ENCODE data around the gene HOXB2.

HOXB2 gene

DNA sequence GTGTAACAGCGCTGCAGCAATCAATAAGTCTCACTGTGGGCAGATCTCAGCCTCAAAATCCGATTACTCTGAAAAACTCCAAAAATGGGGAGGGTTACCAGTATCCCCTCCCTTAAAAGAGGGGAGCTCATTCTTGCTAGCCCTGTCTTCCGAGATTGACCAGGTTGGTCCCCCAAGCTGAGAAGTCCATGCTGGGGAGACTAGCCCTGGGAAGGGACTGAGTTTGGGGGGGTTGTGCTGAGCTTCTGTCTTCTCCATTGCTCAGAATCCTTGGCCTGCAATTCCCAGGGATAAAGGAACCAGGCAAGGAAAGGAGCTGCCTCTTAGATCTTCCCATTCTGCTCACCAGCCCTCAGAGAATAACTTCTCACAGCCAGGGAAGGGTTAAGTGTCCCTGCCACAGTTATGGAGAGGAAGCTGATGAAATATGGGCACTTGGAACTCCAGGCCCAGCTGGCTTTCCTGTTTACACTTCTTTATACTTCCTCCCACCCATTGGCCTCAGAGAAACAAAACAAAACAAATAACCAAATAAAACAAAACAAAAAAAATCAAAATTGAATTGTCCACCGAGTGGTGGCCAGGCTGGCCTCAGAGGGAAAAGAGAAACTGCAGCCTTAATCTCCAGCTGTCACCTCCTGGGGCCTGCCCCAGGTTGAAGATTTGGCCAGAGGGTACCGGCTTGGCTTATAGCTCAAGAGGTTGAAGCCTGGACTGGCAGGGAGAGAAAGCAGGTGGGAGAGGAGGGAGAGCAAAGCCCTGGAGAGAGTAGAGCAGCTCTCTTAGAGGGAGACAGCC, 42.6 kb upstream of the HOXB2 start (continued):
- TF ChIP-seq IKZF3 (tag by site-specific recombination; IDR thresholded peaks at IDR 0.05) = peak; percentile 97
- TF ChIP-seq ZNF48 (tag by site-specific recombination; IDR thresholded peaks at IDR 0.05) = no peak
- TF ChIP-seq, protein P1, sequence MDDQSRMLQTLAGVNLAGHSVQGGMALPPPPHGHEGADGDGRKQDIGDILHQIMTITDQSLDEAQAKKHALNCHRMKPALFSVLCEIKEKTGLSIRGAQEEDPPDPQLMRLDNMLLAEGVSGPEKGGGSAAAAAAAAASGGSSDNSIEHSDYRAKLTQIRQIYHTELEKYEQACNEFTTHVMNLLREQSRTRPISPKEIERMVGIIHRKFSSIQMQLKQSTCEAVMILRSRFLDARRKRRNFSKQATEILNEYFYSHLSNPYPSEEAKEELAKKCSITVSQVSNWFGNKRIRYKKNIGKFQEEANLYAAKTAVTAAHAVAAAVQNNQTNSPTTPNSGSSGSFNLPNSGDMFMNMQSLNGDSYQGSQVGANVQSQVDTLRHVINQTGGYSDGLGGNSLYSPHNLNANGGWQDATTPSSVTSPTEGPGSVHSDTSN (CRISPR knock-in tag; IDR thresholded peaks at IDR 0.05) = no peak
- TF ChIP-seq, protein P2, sequence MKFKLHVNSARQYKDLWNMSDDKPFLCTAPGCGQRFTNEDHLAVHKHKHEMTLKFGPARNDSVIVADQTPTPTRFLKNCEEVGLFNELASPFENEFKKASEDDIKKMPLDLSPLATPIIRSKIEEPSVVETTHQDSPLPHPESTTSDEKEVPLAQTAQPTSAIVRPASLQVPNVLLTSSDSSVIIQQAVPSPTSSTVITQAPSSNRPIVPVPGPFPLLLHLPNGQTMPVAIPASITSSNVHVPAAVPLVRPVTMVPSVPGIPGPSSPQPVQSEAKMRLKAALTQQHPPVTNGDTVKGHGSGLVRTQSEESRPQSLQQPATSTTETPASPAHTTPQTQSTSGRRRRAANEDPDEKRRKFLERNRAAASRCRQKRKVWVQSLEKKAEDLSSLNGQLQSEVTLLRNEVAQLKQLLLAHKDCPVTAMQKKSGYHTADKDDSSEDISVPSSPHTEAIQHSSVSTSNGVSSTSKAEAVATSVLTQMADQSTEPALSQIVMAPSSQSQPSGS (tag by site-specific recombination; IDR thresholded peaks at IDR 0.05; ENCODE audit: low read depth) = no peak
- TF ChIP-seq, protein P3, sequence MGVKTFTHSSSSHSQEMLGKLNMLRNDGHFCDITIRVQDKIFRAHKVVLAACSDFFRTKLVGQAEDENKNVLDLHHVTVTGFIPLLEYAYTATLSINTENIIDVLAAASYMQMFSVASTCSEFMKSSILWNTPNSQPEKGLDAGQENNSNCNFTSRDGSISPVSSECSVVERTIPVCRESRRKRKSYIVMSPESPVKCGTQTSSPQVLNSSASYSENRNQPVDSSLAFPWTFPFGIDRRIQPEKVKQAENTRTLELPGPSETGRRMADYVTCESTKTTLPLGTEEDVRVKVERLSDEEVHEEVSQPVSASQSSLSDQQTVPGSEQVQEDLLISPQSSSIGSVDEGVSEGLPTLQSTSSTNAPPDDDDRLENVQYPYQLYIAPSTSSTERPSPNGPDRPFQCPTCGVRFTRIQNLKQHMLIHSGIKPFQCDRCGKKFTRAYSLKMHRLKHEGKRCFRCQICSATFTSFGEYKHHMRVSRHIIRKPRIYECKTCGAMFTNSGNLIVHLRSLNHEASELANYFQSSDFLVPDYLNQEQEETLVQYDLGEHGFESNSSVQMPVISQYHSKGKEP (tag by site-specific recombination; IDR thresholded peaks at IDR 0.05) = no peak
- peak; percentile 51; the same call in 1 of the 2 replicates for TF ChIP-seq WT1 (tag by site-specific recombination; IDR thresholded peaks at IDR 0.05)
- TF ChIP-seq ZFP69B (tag by site-specific recombination; IDR thresholded peaks at IDR 0.05) = peak; percentile 60; the same call in 1 of the 2 replicates
- TF ChIP-seq, protein P4, sequence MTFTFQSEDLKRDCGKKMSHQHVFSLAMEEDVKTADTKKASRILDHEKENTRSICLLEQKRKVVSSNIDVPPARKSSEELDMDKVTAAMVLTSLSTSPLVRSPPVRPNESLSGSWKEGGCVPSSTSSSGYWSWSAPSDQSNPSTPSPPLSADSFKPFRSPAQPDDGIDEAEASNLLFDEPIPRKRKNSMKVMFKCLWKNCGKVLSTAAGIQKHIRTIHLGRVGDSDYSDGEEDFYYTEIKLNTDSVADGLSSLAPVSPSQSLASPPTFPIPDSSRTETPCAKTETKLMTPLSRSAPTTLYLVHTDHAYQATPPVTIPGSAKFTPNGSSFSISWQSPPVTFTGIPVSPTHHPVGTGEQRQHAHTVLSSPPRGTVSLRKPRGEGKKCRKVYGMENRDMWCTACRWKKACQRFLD (tag by site-specific recombination; IDR thresholded peaks at IDR 0.05) = no peak
- no peak for TF ChIP-seq ZNF23 (tag by site-specific recombination; IDR thresholded peaks at IDR 0.05; ENCODE audit: borderline replicate concordance)
- TF ChIP-seq ZSCAN30 (tag by site-specific recombination; IDR thresholded peaks at IDR 0.05) = no peak
- TF ChIP-seq ZNF626 (tag by site-specific recombination; IDR thresholded peaks at IDR 0.05) = no peak
- no peak for TF ChIP-seq ZNF221 (tag by site-specific recombination; IDR thresholded peaks at IDR 0.05; ENCODE audit: borderline replicate concordance)
- no peak for TF ChIP-seq ZNF155 (tag by site-specific recombination; IDR thresholded peaks at IDR 0.05)
- TF ChIP-seq, protein P5, sequence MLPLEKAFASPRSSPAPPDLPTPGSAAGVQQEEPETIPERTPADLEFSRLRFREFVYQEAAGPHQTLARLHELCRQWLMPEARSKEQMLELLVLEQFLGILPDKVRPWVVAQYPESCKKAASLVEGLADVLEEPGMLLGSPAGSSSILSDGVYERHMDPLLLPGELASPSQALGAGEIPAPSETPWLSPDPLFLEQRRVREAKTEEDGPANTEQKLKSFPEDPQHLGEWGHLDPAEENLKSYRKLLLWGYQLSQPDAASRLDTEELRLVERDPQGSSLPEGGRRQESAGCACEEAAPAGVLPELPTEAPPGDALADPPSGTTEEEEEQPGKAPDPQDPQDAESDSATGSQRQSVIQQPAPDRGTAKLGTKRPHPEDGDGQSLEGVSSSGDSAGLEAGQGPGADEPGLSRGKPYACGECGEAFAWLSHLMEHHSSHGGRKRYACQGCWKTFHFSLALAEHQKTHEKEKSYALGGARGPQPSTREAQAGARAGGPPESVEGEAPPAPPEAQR (tag by site-specific recombination; IDR thresholded peaks at IDR 0.05) = no peak
- peak; percentile 88 for TF ChIP-seq ZEB2 (tag by site-specific recombination; IDR thresholded peaks at IDR 0.05)
- TF ChIP-seq ZNF391 (tag by site-specific recombination; IDR thresholded peaks at IDR 0.05; ENCODE audit: borderline replicate concordance, low read depth) = no peak
- TF ChIP-seq, protein P6, sequence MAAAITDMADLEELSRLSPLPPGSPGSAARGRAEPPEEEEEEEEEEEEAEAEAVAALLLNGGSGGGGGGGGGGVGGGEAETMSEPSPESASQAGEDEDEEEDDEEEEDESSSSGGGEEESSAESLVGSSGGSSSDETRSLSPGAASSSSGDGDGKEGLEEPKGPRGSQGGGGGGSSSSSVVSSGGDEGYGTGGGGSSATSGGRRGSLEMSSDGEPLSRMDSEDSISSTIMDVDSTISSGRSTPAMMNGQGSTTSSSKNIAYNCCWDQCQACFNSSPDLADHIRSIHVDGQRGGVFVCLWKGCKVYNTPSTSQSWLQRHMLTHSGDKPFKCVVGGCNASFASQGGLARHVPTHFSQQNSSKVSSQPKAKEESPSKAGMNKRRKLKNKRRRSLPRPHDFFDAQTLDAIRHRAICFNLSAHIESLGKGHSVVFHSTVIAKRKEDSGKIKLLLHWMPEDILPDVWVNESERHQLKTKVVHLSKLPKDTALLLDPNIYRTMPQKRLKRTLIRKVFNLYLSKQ (tag by site-specific recombination; IDR thresholded peaks at IDR 0.05; ENCODE audit: borderline replicate concordance) = no peak
- no peak for TF ChIP-seq ZNF114 (tag by site-specific recombination; IDR thresholded peaks at IDR 0.05)
- TF ChIP-seq ZNF555 (tag by site-specific recombination; conservative IDR thresholded peaks at IDR 0.05) = no peak
- TF ChIP-seq HOXA7 (CRISPR knock-in tag; IDR thresholded peaks at IDR 0.05; ENCODE audit: borderline replicate concordance) = no peak
- TF ChIP-seq ZNF16 (tag by site-specific recombination; IDR thresholded peaks at IDR 0.05; ENCODE audit: low read depth) = no peak
- peak; percentile 74; the same call in 1 of the 2 replicates for TF ChIP-seq ZBTB17 (tag by site-specific recombination; IDR thresholded peaks at IDR 0.05)
- no peak for TF ChIP-seq ZNF501 (tag by site-specific recombination; IDR thresholded peaks at IDR 0.05)
- TF ChIP-seq, protein P7, sequence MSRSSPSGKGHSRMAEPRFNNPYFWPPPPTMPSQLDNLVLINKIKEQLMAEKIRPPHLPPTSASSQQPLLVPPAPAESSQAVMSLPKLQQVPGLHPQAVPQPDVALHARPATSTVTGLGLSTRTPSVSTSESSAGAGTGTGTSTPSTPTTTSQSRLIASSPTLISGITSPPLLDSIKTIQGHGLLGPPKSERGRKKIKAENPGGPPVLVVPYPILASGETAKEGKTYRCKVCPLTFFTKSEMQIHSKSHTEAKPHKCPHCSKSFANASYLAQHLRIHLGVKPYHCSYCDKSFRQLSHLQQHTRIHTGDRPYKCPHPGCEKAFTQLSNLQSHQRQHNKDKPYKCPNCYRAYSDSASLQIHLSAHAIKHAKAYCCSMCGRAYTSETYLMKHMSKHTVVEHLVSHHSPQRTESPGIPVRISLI (tag by site-specific recombination; IDR thresholded peaks at IDR 0.05) = no peak
- TF ChIP-seq ZNF747 (tag by site-specific recombination; IDR thresholded peaks at IDR 0.05) = no peak
- TF ChIP-seq ZNF658 (tag by site-specific recombination; IDR thresholded peaks at IDR 0.05) = no peak
- TF ChIP-seq, protein P8, sequence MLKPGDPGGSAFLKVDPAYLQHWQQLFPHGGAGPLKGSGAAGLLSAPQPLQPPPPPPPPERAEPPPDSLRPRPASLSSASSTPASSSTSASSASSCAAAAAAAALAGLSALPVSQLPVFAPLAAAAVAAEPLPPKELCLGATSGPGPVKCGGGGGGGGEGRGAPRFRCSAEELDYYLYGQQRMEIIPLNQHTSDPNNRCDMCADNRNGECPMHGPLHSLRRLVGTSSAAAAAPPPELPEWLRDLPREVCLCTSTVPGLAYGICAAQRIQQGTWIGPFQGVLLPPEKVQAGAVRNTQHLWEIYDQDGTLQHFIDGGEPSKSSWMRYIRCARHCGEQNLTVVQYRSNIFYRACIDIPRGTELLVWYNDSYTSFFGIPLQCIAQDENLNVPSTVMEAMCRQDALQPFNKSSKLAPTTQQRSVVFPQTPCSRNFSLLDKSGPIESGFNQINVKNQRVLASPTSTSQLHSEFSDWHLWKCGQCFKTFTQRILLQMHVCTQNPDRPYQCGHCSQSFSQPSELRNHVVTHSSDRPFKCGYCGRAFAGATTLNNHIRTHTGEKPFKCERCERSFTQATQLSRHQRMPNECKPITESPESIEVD (tag by site-specific recombination; IDR thresholded peaks at IDR 0.05) = peak; percentile 83
